Astrocyte (in vitro differentiated cells and primary cell): ENCODE measurements around the gene BAHCC1. TPM values are rescaled to one million over a fixed set of nuclear protein-coding genes. Genes with fewer than 3 reads are reported as not detected.
"Not testable (repeated sequence)": the region's sequence is repeated elsewhere in the genome, so short reads cannot be mapped to it uniquely, and the experiment has no call there.

Experiments used
- DNase-seq: peaks from one replicate; pipeline ENCODE4 v3.0.0-alpha.2; 2010; ENCODE audit warnings: low read depth
- FAIRE-seq: peaks from 2 replicates; lab custom pipeline; 2011; peaks lifted over from hg19 to GRCh38; lab: Jason Lieb, UNC
- H2AFZ ChIP-seq: 2 replicates; pipeline ENCODE4 v1.6.0; 2012; ENCODE audit warnings: low read depth, low read length, inconsistent platforms
- H3K27ac ChIP-seq: 2 replicates; pipeline ENCODE4 v1.5.1; 2011; ENCODE audit warnings: low read depth, low read length, inconsistent platforms
- H3K27me3 ChIP-seq: 2 replicates; pipeline ENCODE4 v1.6.0; 2011; ENCODE audit warnings: low read length, inconsistent platforms; ENCODE audit not compliant: insufficient read depth
- H3K36me3 ChIP-seq: 2 replicates; pipeline ENCODE4 v1.5.1; 2011; ENCODE audit warnings: low read length, inconsistent platforms; ENCODE audit not compliant: insufficient read depth
- H3K4me1 ChIP-seq: 2 replicates; pipeline ENCODE4 v1.5.1; 2011; ENCODE audit warnings: low read length, inconsistent platforms; ENCODE audit not compliant: insufficient read depth
- H3K4me2 ChIP-seq: 2 replicates; pipeline ENCODE4 v1.6.0; 2012; ENCODE audit warnings: low read length, inconsistent platforms
- H3K4me3 ChIP-seq: 2 replicates; pipeline ENCODE4 v1.5.1; 2011; ENCODE audit warnings: low read depth, mild to moderate bottlenecking, low read length, inconsistent platforms; ENCODE audit not compliant: insufficient read depth
- H3K79me2 ChIP-seq: 2 replicates; pipeline ENCODE4 v1.6.0; 2012; ENCODE audit warnings: mild to moderate bottlenecking, low read length, inconsistent platforms; ENCODE audit not compliant: insufficient read depth
- H3K9ac ChIP-seq: 2 replicates; pipeline ENCODE4 v1.6.0; 2012; ENCODE audit warnings: mild to moderate bottlenecking, low read length, inconsistent platforms
- H3K9me3 ChIP-seq: 2 replicates; pipeline ENCODE4 v1.5.1; 2012; ENCODE audit warnings: low read depth, mild to moderate bottlenecking, low read length, inconsistent platforms; ENCODE audit not compliant: insufficient read depth
- H4K20me1 ChIP-seq: 2 replicates; pipeline ENCODE4 v1.6.0; 2012; ENCODE audit warnings: low read length, inconsistent platforms; ENCODE audit not compliant: insufficient read depth
- H3K27ac Mint-ChIP-seq: one replicate; pipeline ENCODE4 v1.8.0; 2021; ENCODE audit warnings: mild to moderate bottlenecking, mixed read lengths; ENCODE audit not compliant: unreplicated experiment
- H3K27me3 Mint-ChIP-seq: one replicate; pipeline ENCODE4 v1.8.0; 2021; ENCODE audit warnings: low read depth, mixed read lengths; ENCODE audit not compliant: unreplicated experiment
- H3K36me3 Mint-ChIP-seq: one replicate; pipeline ENCODE4 v1.8.0; 2021; ENCODE audit warnings: low read depth, mixed read lengths; ENCODE audit not compliant: unreplicated experiment
- H3K4me1 Mint-ChIP-seq: one replicate; pipeline ENCODE4 v1.8.0; 2021; ENCODE audit warnings: low read depth, mixed read lengths; ENCODE audit not compliant: unreplicated experiment
- H3K4me3 Mint-ChIP-seq: one replicate; pipeline ENCODE4 v1.8.0; 2021; ENCODE audit warnings: mild to moderate bottlenecking, moderate library complexity, mixed read lengths; ENCODE audit not compliant: unreplicated experiment
- H3K9me3 Mint-ChIP-seq: one replicate; pipeline ENCODE4 v1.8.0; 2021; ENCODE audit warnings: mild to moderate bottlenecking, mixed read lengths; ENCODE audit not compliant: unreplicated experiment
- EZH2 ChIP-seq: IDR thresholded peaks from 2 replicates; pipeline ENCODE4 v1.6.1; 2012; ENCODE audit warnings: mild to moderate bottlenecking, low read length, inconsistent platforms; ENCODE audit not compliant: insufficient read depth
- total RNA-seq: library from RNA; stranded (reverse); gene quantifications from 2 replicates; pipeline ENCODE4 v1.2.1, GENCODE V29; 2021
- TF ChIP-seq, protein P1 (sequence below): IDR thresholded peaks from 2 replicates; pipeline ENCODE4 v1.5.1; 2011; ENCODE audit warnings: low read depth, mild to moderate bottlenecking, inconsistent platforms, low read length, moderate library complexity; ENCODE audit not compliant: insufficient read depth

Gene BAHCC1
- total RNA-seq, 1 donor from 2014 or later = 18.5 TPM

DNA sequence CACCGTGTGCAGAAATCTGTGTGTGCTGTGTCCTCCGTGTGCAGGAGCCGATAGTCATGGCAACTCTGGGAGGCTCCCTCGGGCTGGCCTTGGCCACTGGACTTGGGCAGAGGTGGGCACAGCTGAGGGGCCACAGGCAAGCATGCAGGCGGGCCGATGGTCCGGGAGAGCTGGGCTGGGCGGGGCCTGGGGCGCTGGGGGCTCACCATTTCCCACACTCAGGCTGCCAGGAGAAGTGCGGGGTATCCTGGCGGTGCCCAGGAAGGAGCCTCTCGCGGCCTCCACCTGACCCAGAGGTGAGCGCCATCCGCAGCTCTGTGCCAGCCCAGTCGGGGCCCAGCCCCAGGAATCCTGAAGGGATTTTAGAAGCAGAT lies 28.4 kb downstream of the BAHCC1 start:
- Mint-ChIP-seq H3K9me3 (no peaks in the 10 kb centered on the region), H3K4me3 (no peak overlapping the region), H3K27ac (peak overlapping the region; percentile 69), H3K4me1 (peaks cover 8% of the 10 kb centered on the region), H3K36me3 (no peaks in the 10 kb centered on the region), H3K27me3 (no peaks in the 10 kb centered on the region)
- Histone ChIP-seq H3K4me2 (peak overlapping the region; percentile 84), H3K27me3 (no peaks in the 10 kb centered on the region), H3K4me3 (peak overlapping the region; percentile 21), H3K36me3 (no peaks in the 10 kb centered on the region), H3K4me1 (peaks cover 61% of the 10 kb centered on the region), H2AFZ (no peak overlapping the region), H3K27ac (peak overlapping the region; percentile 96), H4K20me1 (peaks cover 12% of the 10 kb centered on the region), H3K9ac (peak overlapping the region; percentile 86), H3K79me2 (peaks cover 22% of the 10 kb centered on the region), H3K9me3 (peaks cover 5% of the 10 kb centered on the region)
- no peak for TF ChIP-seq EZH2
- TF ChIP-seq, protein P1, sequence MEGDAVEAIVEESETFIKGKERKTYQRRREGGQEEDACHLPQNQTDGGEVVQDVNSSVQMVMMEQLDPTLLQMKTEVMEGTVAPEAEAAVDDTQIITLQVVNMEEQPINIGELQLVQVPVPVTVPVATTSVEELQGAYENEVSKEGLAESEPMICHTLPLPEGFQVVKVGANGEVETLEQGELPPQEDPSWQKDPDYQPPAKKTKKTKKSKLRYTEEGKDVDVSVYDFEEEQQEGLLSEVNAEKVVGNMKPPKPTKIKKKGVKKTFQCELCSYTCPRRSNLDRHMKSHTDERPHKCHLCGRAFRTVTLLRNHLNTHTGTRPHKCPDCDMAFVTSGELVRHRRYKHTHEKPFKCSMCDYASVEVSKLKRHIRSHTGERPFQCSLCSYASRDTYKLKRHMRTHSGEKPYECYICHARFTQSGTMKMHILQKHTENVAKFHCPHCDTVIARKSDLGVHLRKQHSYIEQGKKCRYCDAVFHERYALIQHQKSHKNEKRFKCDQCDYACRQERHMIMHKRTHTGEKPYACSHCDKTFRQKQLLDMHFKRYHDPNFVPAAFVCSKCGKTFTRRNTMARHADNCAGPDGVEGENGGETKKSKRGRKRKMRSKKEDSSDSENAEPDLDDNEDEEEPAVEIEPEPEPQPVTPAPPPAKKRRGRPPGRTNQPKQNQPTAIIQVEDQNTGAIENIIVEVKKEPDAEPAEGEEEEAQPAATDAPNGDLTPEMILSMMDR = no peak
- DNase-seq = no peak
- no peak for FAIRE-seq

DNA sequence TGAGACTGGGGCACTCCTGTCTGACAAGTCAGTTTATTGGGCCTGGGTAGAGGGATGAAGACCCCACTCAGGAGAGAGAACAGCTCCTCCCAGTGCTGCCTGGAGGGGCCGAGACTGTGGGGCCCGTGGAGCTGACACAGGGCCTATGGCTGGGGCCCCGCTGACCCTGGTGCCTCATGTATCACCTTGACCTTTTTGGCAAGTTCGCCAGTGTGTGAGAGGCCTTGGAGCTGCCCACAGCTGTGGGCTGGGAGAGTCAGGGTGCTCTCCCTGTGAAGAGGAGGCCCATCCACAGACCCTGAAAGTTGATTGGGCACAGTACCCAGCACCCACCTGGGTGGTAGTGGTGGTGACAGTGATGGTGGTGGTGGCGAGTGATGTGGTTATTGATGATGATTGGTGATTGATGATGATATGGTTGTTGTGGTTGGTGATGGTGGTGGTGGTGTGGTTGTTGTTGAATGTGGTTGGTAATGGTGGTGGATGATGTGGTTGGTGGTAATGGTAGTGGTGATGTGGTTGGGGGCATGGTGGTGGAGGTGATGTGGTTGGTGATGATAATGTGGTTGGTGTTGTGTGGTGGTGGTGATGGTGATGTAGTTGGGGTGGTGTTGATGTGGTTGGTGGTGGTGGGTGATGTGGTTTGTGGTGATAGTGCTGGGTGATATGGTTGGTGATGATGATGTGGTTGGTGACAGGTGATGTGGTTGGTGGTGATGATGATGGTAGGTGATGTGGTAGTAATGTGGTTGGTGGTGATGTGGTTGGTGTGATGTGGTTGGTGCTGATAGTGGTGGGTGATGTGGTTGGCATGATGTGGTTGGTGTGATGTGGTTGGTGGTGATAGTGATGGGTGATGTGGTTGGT lies 29.1 kb downstream of the BAHCC1 start:
- no peak overlapping the region for H3K4me3 Mint-ChIP-seq
- H3K36me3 ChIP-seq = no peaks in the 10 kb centered on the region
- peaks cover 8% of the 10 kb centered on the region for H3K4me1 Mint-ChIP-seq
- H3K4me1 ChIP-seq = peaks cover 61% of the 10 kb centered on the region
- TF ChIP-seq EZH2 = no peak
- TF ChIP-seq, protein P1 = no peak
- no peak overlapping the region for H3K4me3 ChIP-seq
- H3K36me3 Mint-ChIP-seq = no peaks in the 10 kb centered on the region
- no peaks in the 10 kb centered on the region for H3K27me3 Mint-ChIP-seq
- no peak overlapping the region for H3K4me2 ChIP-seq
- H3K27ac ChIP-seq = no peak overlapping the region
- no peaks in the 10 kb centered on the region for H3K27me3 ChIP-seq
- peaks cover 14% of the 10 kb centered on the region for H4K20me1 ChIP-seq
- H2AFZ ChIP-seq = no peak overlapping the region
- H3K79me2 ChIP-seq = peaks cover 22% of the 10 kb centered on the region
- H3K9ac ChIP-seq = peak overlapping the region; percentile 86
- peak; percentile 63 for FAIRE-seq
- H3K9me3 ChIP-seq = peaks cover 5% of the 10 kb centered on the region
- H3K27ac Mint-ChIP-seq = no peak overlapping the region
- DNase-seq = no peak
- H3K9me3 Mint-ChIP-seq = no peaks in the 10 kb centered on the region

DNA sequence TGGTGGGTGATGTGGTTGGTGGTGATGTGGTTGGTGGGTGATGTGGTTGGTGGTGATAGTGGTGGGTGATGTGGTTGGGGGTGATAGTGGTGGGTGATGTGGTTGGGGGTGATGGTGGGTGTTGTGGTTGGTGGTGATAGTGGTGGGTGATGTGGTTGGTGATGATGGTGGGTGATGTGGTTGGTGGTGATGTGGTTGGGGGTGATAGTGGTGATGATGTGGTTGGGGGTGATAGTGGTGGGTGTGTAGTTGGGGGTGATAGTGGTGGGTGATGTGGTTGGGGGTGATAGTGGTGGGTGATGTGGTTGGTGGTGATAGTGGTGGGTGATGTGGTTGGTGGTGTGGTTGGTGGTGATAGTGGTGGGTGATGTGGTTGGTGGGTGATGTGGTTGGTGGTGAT lies 29.8 kb downstream of the BAHCC1 start:
- Histone ChIP-seq H4K20me1 (peaks cover 18% of the 10 kb centered on the region), H3K4me1 (peaks cover 59% of the 10 kb centered on the region), H3K79me2 (peaks cover 19% of the 10 kb centered on the region)
- H3K9ac ChIP-seq, H3K9me3 Mint-ChIP-seq, H3K4me1 Mint-ChIP-seq, H3K9me3 ChIP-seq, H3K36me3 ChIP-seq, H3K27me3 Mint-ChIP-seq, H3K4me3 ChIP-seq, H3K4me2 ChIP-seq, H3K27ac ChIP-seq, H3K27me3 ChIP-seq, H2AFZ ChIP-seq, H3K4me3 Mint-ChIP-seq, H3K36me3 Mint-ChIP-seq, DNase-seq, H3K27ac Mint-ChIP-seq: not testable (repeated sequence)
- FAIRE-seq = peak; percentile 72

DNA sequence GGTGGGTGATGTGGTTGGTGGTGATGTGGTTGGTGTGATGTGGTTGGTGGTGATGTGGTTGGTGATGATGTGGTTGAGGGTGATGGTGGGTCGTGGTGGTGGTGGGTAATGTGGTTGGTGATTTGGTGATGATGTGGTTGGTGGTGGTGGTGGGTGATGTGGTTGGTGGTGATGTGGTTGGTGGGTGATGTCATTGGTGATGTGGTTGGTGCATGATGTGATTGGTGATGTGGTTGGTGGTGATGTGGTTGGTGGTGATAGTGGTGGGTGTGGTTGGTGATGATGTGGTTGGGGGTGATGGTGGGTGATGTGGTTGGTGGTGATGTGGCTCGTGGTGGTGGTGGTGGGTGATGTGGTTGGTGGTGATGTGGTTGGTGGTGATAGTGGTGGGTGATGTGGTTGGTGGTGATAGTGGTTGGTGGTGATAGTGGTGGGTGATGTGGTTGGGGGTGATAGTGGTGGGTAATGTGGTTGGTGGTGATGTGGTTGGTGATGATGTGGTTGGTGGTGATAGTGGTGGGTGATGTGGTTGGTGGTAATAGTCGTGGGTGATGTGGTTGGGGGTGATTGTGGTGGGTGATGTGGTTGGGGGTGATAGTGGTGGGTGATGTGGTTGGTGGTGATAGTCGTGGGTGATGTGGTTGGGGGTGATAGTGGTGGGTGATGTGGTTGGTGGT lies 30.6 kb downstream of the BAHCC1 start:
- not testable (repeated sequence) for H3K27ac ChIP-seq, FAIRE-seq, H3K27ac Mint-ChIP-seq

More for the DNA sequence above, 30.6 kb downstream of the BAHCC1 start:
- not testable (repeated sequence) for H2AFZ ChIP-seq, H3K4me3 Mint-ChIP-seq, H3K36me3 ChIP-seq, H3K4me3 ChIP-seq, H3K9ac ChIP-seq, H3K4me1 Mint-ChIP-seq, DNase-seq, H3K27me3 Mint-ChIP-seq, H3K36me3 Mint-ChIP-seq, H3K9me3 ChIP-seq, H3K27me3 ChIP-seq, H3K9me3 Mint-ChIP-seq, H3K4me2 ChIP-seq
- Histone ChIP-seq H3K4me1 (peaks cover 51% of the 10 kb centered on the region), H3K79me2 (peaks cover 18% of the 10 kb centered on the region), H4K20me1 (peaks cover 18% of the 10 kb centered on the region)
